GM12875 (cell line): ENCODE measurements around the gene TUT7.
"Not testable (repeated sequence)": the region's sequence is repeated elsewhere in the genome, so short reads cannot be mapped to it uniquely, and the experiment has no call there.

ENCODE experiments used
- H3K4me3 ChIP-seq: one replicate; pipeline ENCODE4 v1.5.1; 2011; ENCODE audit warnings: low read depth, low read length, control low read depth
- CTCF ChIP-seq: IDR thresholded peaks from 2 replicates; pipeline ENCODE4 v1.5.1; 2011; ENCODE audit warnings: low read depth, mild to moderate bottlenecking, control low read depth, inconsistent platforms, low read length, moderate library complexity, borderline replicate concordance; ENCODE audit not compliant: insufficient read depth

TUT7 gene

DNA sequence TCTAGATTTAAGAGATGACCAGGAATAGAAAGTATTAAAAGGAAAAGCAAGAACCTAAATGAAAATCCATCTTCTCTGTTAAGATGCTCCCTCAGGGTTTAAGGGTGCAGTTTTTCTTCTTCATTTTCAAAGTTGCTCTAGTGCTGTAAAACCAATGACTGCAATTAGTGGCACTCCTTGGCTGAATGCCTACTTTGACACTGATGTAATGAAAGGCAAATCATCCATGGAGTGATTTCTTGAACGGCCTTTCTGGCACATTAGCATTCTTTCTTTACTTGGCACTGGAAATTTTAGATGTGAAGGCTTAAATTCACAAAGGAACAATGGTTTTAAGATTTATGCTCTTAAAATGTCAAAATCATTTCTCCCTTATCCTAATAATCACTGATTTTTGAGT lies 52.5 kb downstream of the TUT7 start:
- no peak for TF ChIP-seq CTCF
- H3K4me3 ChIP-seq: no peak overlapping the region

DNA sequence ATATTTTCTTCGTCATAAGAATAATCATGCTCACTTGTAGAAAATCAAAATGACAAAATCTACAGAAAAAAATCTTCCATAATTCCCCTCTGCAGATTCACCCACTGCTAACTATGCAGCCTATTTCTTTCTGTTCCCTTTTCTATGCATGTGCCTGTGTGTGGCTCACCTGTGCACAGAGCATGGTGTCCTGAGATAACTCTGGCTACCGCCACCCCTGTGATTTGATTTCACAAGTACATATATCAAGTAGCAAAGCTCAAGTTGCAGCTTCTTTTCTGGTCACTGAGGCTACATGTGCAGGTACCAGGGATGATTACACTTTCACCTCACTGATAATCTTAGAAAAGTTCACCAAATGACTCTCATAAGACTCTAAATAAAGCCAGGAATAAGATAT lies 53.5 kb downstream of the TUT7 start:
- H3K4me3 ChIP-seq: no peak overlapping the region
- TF ChIP-seq CTCF: no peak

- no peak for TF ChIP-seq CTCF
- H3K4me3 ChIP-seq: no peak overlapping the region
Measured at GRCh38 chr9:86298873-86299272, 55.3 kb downstream of the TUT7 start.

GRCh38 chr9:86290341-86290740 lies 63.9 kb downstream of the TUT7 start:
- not testable (repeated sequence) for H3K4me3 ChIP-seq

DNA sequence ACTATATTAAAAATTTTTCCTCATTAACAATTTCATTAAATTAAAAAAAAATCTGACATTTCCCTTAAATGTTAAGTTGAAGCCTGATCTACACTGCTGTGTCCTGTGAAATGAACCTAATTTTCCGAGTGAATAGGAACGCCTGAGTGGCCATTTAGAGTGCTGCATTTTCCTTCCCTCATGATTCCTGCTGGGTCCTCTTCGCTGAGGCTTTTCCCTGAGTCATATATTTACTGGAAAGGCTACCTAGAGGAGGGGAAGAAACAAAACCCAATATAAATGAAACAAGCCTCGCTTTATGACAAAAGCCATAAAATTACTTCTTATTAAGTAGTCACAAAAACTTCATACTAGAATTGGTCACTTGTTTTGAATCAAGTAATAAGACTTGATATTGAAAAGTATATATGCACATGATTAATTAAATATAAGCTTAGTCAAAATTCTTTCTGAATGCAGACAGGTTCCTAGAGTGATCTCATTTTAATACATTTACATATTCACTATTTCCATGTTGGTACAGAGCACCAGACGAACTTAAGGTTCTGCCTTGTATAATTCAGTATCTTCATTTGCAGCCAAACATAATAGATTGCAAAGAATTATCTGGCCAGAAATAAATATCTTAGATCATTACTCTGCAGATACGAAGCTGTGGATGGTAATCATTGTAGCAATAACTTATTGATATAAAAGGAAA lies 65.6 kb downstream of the TUT7 start:
- TF ChIP-seq CTCF: no peak

DNA sequence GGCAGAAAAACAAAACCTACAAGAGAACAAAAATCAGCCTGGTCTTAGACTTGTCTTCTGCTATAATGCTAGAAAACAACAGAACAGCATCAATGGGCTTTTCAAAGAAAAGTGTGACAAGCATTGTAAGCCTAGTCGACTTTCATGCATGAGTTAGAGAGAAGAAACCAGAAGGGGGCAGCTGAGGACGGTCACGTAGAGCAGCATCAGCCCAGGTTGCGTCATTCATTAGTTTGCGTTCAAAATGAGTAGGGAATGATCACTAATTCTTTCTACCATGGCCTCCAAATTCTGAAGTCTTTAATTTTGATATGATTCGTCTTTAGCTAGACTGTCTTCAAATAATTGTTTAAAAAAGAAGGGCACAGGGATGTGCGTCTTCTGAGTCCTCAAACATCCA lies 67.2 kb downstream of the TUT7 start:
- no peak overlapping the region for H3K4me3 ChIP-seq
- TF ChIP-seq CTCF: 0 out of 2 replicates have a peak, but pooled peaks have one; percentile 7

More for the DNA sequence above, 65.6 kb downstream of the TUT7 start:
- H3K4me3 ChIP-seq: no peak overlapping the region

- no peak for TF ChIP-seq CTCF
- no peak overlapping the region for H3K4me3 ChIP-seq
Measured at GRCh38 chr9:86286278-86286677, 67.9 kb downstream of the TUT7 start.
